ENCODE measurements around the gene KAT8. TPM values are rescaled to one million over a fixed set of nuclear protein-coding genes. Genes with fewer than 3 reads are reported as not detected.

Gene KAT8
- total and polyA plus RNA-seq, 4 donors: 15.9 to 37.4 (median 19.6) TPM

GRCh38 chr16:31086629-31086906, 30.9 kb upstream of the KAT8 start:
- peaks cover 13 to 47% (median 30%) of the 10 kb centered on the region in 4 donors for H3K36me3 ChIP-seq (ENCODE audit: control insufficient read depth in 4 of 4, insufficient read depth in 3 of 4, low read depth in 1 of 4, low read length in 3 of 4)
- H3K4me3 ChIP-seq (ENCODE audit: low read depth in 1 of 3, low read length in 3 of 3): no peak overlapping the region
- 92% methylated on average over 6 of the region's 6 CpGs for WGBS
- no peak for DNase-seq (ENCODE audit: low spot score)
- H3K27ac ChIP-seq (ENCODE audit: low read depth in 1 of 2, low read length in 2 of 2): no peak overlapping the region
- H3K9me3 ChIP-seq (ENCODE audit: control insufficient read depth in 4 of 4, low read length in 3 of 4): no peaks in the 10 kb centered on the region
- H3K4me1 ChIP-seq (ENCODE audit: control insufficient read depth in 4 of 4, insufficient read depth in 4 of 4, low read length in 3 of 4): no peaks in the 10 kb centered on the region
- no peak overlapping the region for H3K9ac ChIP-seq (ENCODE audit: low read depth in 1 of 2, low read length in 2 of 2)
- H3K27me3 ChIP-seq (ENCODE audit: control insufficient read depth in 4 of 4, insufficient read depth in 4 of 4, low read length in 3 of 4): no peaks in the 10 kb centered on the region
- TF ChIP-seq EGR1 (IDR thresholded peaks at IDR 0.05; ENCODE audit: low read depth in 2 of 2) (no peak), FOXA1 (IDR thresholded peaks at IDR 0.05) (no peak), HNF4A (conservative IDR thresholded peaks at IDR 0.05) (no peak), ZBTB33 (IDR thresholded peaks at IDR 0.05) (no peak), RXRA (IDR thresholded peaks at IDR 0.05) (no peak), YY1 (IDR thresholded peaks at IDR 0.05) (no peak)

GRCh38 chr16:31087481-31087880, 30.0 kb upstream of the KAT8 start:
- no peak overlapping the region for H3K4me3 ChIP-seq (ENCODE audit: low read depth in 1 of 3, low read length in 3 of 3)

More at GRCh38 chr16:31087481-31087880, 30.0 kb upstream of the KAT8 start:
- no peak for TF ChIP-seq MAX (IDR thresholded peaks at IDR 0.05)
- TF ChIP-seq CTCF (IDR thresholded peaks at IDR 0.05; ENCODE audit: low read depth, low read length, missing input control): no peak
- no peak for TF ChIP-seq ATF3 (IDR thresholded peaks at IDR 0.05)
- TF ChIP-seq TAF1 (conservative IDR thresholded peaks at IDR 0.05): no peak
- no peak for TF ChIP-seq NR2F2 (IDR thresholded peaks at IDR 0.05)
- TF ChIP-seq YY1 (IDR thresholded peaks at IDR 0.05): no peak
- TF ChIP-seq GABPA (IDR thresholded peaks at IDR 0.05 in 1 of 2, conservative IDR thresholded peaks at IDR 0.05 in 1 of 2): no peak
- no peak for TF ChIP-seq ZBTB33 (IDR thresholded peaks at IDR 0.05)
- no peak for TF ChIP-seq JUND (IDR thresholded peaks at IDR 0.05)
- no peak for TF ChIP-seq REST (IDR thresholded peaks at IDR 0.05)
- no peak for TF ChIP-seq RAD21 (IDR thresholded peaks at IDR 0.05)
- no peak overlapping the region for H3K9ac ChIP-seq (ENCODE audit: low read depth in 1 of 2, low read length in 2 of 2)
- H3K4me1 ChIP-seq (ENCODE audit: control insufficient read depth in 4 of 4, insufficient read depth in 4 of 4, low read length in 3 of 4): peaks cover 0 to 3% (median 2%) of the 10 kb centered on the region in 4 donors
- DNase-seq (ENCODE audit: low spot score): no peak
- H3K27me3 ChIP-seq (ENCODE audit: control insufficient read depth in 4 of 4, insufficient read depth in 4 of 4, low read length in 3 of 4): no peaks in the 10 kb centered on the region
- 94% methylated on average over 8 of the region's 8 CpGs for WGBS
- peaks cover 13 to 47% (median 30%) of the 10 kb centered on the region in 4 donors for H3K36me3 ChIP-seq (ENCODE audit: control insufficient read depth in 4 of 4, insufficient read depth in 3 of 4, low read depth in 1 of 4, low read length in 3 of 4)
- no peaks in the 10 kb centered on the region for H3K9me3 ChIP-seq (ENCODE audit: control insufficient read depth in 4 of 4, low read length in 3 of 4)
- no peak overlapping the region for H3K27ac ChIP-seq (ENCODE audit: low read depth in 1 of 2, low read length in 2 of 2)
